ENCODE data around the gene GNAS-AS1. TPM values are rescaled to one million over a fixed set of nuclear protein-coding genes. Genes with fewer than 3 reads are reported as not detected.

Gene GNAS-AS1
- total and polyA plus RNA-seq, 2 donors (not counting 1 experiment from before 2014, with no cell fraction given): 1.5 TPM; not detected in 1

GRCh38 chr20:58816051-58816450, 34.7 kb downstream of the GNAS-AS1 start:
- no peak overlapping the region for H3K27ac Mint-ChIP-seq
- Histone ChIP-seq H3K9me3 (ENCODE audit: control extremely low read depth in 1 of 3, control insufficient read depth in 2 of 3, insufficient read depth in 1 of 3, low read length in 2 of 3) (peaks cover 0 to 6% (median 0%) of the 10 kb centered on the region in 3 donors), H4K20me1 (ENCODE audit: control insufficient read depth, insufficient read depth, low read length, poor library complexity, severe bottlenecking) (no peaks in the 10 kb centered on the region), H2AFZ (ENCODE audit: insufficient read depth, low read depth, low read length, poor library complexity, severe bottlenecking) (no peak overlapping the region), H3K79me2 (ENCODE audit: control insufficient read depth, insufficient read depth, low read length) (no peaks in the 10 kb centered on the region), H3K9ac (ENCODE audit: low read length) (no peak overlapping the region), H3K4me3 (ENCODE audit: control extremely low read depth in 1 of 5, extremely low read depth in 1 of 5, insufficient read depth in 1 of 5, low read depth in 2 of 5, low read length in 4 of 5) (no peak overlapping the region), H3K27ac (ENCODE audit: low read length in 2 of 2) (no peak overlapping the region), H3K36me3 (replicated peaks in 1 of 2; ENCODE audit: control extremely low read depth in 1 of 2, control insufficient read depth in 1 of 2, extremely low read depth in 1 of 2, insufficient read depth in 2 of 2, low read length in 1 of 2) (no peaks in the 10 kb centered on the region), H3K4me2 (replicated peaks; ENCODE audit: low read depth, low read length, poor library complexity, severe bottlenecking) (no peak overlapping the region), H3K4me1 (ENCODE audit: control insufficient read depth in 2 of 2, insufficient read depth in 2 of 2, low read length in 2 of 2) (no peaks in the 10 kb centered on the region), H3K27me3 (replicated peaks in 1 of 4; ENCODE audit: control extremely low read depth in 1 of 4, control insufficient read depth in 3 of 4, insufficient read depth in 4 of 4, low read length in 3 of 4) (peaks cover 0 to 6% (median 0%) of the 10 kb centered on the region in 4 experiments)
- POLR2A ChIA-PET: no interaction called here
- CTCF ChIA-PET: no interaction called here
- no peak overlapping the region for H3K4me3 Mint-ChIP-seq
- H3K9me3 Mint-ChIP-seq (ENCODE audit: insufficient read depth): no peaks in the 10 kb centered on the region
- H3K4me1 Mint-ChIP-seq: no peaks in the 10 kb centered on the region
- DNase-seq: no peak
- peaks cover 12% of the 10 kb centered on the region for H3K27me3 Mint-ChIP-seq
- ATAC-seq (ENCODE audit: low read depth): no peak
- WGBS (ENCODE audit: insufficient coverage): 95% methylated on average over 10 of the region's 10 CpGs
- intact Hi-C loops (cut with micrococcal nuclease): no loop called here
- TF ChIP-seq CTCF (IDR thresholded peaks at IDR 0.05): no peak

- peaks cover 12% of the 10 kb centered on the region for H3K27me3 Mint-ChIP-seq
- H3K4me3 Mint-ChIP-seq: no peak overlapping the region
- TF ChIP-seq EZH2 (IDR thresholded peaks at IDR 0.05; ENCODE audit: borderline replicate concordance, insufficient read depth, low read depth, low read length, poor library complexity, severe bottlenecking) (no peak), CTCF (IDR thresholded peaks at IDR 0.05) (no peak)
- H4K20me1 ChIP-seq (ENCODE audit: control insufficient read depth, insufficient read depth, low read length, poor library complexity, severe bottlenecking): no peaks in the 10 kb centered on the region
- no peak overlapping the region for H3K27ac Mint-ChIP-seq
- H3K4me2 ChIP-seq (replicated peaks; ENCODE audit: low read depth, low read length, poor library complexity, severe bottlenecking): no peak overlapping the region
- DNase-seq: no peak
- H3K9ac ChIP-seq (ENCODE audit: low read length): no peak overlapping the region
- H3K9me3 ChIP-seq (ENCODE audit: control extremely low read depth in 1 of 3, control insufficient read depth in 2 of 3, insufficient read depth in 1 of 3, low read length in 2 of 3): peaks cover 0 to 5% (median 0%) of the 10 kb centered on the region in 3 donors
- ATAC-seq (ENCODE audit: low read depth): no peak
- CTCF ChIA-PET: no interaction called here
- no peak overlapping the region for H3K27ac ChIP-seq (ENCODE audit: low read length in 2 of 2)
- H3K4me1 ChIP-seq (ENCODE audit: control insufficient read depth in 2 of 2, insufficient read depth in 2 of 2, low read length in 2 of 2): no peaks in the 10 kb centered on the region
- intact Hi-C loops (cut with micrococcal nuclease): no loop called here
- 33% methylated on average over 11 of the region's 11 CpGs for WGBS (ENCODE audit: insufficient coverage)
- no peak overlapping the region for H3K4me3 ChIP-seq (ENCODE audit: control extremely low read depth in 1 of 5, extremely low read depth in 1 of 5, insufficient read depth in 1 of 5, low read depth in 2 of 5, low read length in 4 of 5)
- H3K36me3 ChIP-seq (replicated peaks in 1 of 2; ENCODE audit: control extremely low read depth in 1 of 2, control insufficient read depth in 1 of 2, extremely low read depth in 1 of 2, insufficient read depth in 2 of 2, low read length in 1 of 2): no peaks in the 10 kb centered on the region
- POLR2A ChIA-PET: no interaction called here
- no peaks in the 10 kb centered on the region for H3K4me1 Mint-ChIP-seq
- peaks cover 0 to 6% (median 0%) of the 10 kb centered on the region in 4 experiments for H3K27me3 ChIP-seq (replicated peaks in 1 of 4; ENCODE audit: control extremely low read depth in 1 of 4, control insufficient read depth in 3 of 4, insufficient read depth in 4 of 4, low read length in 3 of 4)
- H3K79me2 ChIP-seq (ENCODE audit: control insufficient read depth, insufficient read depth, low read length): no peaks in the 10 kb centered on the region
- H3K9me3 Mint-ChIP-seq (ENCODE audit: insufficient read depth): no peaks in the 10 kb centered on the region
- no peak overlapping the region for H2AFZ ChIP-seq (ENCODE audit: insufficient read depth, low read depth, low read length, poor library complexity, severe bottlenecking)
These were observed 35.3 kb downstream of the GNAS-AS1 start for GRCh38 chr20:58815448-58815847.

All from B cell (primary cell).